HG02623 (cell line): ENCODE data around the gene MSANTD1.

Experiments used
- ATAC-seq: cut with Tn5 transposase; IDR thresholded peaks from one replicate; pipeline ENCODE4 v1.9.1; 2021; ENCODE audit warnings: moderate library complexity; ENCODE audit not compliant: unreplicated experiment

The MSANTD1 gene

DNA sequence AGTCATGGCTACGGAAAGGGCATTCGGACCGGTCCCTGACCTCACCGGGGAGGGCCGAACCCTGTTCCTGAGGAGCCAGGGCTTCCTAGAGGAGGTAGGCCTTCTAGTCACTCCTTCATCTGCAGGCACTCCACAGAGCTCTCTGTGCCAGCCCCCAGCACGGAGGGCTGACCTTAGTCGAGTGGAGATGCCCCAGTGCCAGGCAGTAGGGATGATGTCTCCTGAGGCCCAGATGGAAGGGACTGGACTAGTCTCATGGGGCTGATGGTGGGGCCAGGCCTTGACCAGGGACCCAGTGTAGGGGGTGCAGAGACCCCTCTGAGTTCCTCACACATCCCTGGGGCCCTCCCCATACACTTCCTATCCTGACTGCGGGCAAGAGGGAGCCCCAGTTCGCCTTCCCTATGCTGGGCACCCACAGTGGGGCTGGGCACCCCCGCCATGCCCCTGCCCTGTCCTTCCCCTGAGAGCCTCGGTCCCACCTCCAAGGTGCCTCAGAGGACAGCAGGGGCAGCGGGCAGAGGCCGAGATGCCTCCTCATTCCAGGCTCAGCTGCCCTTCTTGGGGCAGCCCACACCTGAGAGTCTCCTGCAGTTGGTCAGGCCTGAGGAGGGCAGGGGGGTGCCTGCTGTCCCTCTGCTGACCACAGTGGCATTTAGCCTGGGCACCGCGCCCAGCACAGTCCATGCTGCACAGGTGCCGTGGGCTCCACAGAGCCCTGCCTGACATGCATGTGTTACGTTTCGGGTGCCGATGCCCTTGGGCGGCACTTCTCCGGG, 1.4 kb upstream of the MSANTD1 start:
- no peak for ATAC-seq

DNA sequence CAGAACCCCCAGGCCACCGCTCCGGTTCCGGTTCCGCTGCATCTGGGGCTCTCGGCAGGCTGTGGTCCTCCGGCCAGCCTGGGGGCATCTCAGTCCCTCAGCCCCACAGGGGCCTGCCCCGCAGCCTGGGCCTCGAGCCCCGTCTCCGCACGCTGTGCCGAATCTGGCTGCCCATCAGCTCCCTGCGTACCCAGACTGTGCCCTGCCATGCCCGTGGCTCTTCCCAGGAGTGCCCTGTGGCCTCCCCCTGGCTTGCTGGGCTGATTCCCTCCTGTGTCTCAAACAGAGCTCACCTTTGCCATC, 830 bp upstream of the MSANTD1 start:
- ATAC-seq, result no peak

DNA sequence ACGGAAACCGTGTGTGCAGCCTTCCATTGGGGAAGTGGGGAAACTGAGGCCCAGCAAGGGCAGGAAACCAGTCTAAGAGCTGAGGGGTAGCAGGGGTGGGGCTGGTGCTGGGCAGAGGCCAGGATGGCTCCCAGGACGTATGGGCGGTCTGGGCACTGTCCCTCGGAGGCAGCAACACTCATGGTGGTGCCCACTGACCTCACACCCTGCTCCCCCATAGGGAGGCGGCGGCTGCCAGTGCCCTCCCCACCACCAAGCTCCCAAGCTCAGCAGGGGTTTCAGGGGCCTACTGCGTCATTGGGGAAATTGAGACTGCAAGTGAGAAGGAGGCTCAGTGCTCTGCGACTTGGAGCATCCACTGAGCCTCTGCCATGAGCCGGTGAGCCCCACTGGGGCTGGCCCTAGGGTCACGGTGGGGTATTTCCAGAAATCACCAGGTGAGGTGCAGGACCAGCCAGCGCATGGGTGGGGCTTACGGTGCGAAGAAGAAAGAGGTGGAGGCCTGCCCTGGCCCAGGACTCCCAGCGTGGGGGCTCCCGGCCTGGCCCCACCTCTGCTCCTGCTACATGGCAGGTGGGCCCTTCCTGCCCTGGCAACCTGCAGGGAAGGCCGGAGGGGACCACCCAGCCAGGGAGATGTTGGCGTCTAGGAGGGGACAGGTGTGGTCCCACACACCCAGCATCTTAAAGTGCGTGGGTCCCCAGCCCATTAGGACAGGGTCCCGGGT, 915 bp downstream of the MSANTD1 start:
- no peak for ATAC-seq

DNA sequence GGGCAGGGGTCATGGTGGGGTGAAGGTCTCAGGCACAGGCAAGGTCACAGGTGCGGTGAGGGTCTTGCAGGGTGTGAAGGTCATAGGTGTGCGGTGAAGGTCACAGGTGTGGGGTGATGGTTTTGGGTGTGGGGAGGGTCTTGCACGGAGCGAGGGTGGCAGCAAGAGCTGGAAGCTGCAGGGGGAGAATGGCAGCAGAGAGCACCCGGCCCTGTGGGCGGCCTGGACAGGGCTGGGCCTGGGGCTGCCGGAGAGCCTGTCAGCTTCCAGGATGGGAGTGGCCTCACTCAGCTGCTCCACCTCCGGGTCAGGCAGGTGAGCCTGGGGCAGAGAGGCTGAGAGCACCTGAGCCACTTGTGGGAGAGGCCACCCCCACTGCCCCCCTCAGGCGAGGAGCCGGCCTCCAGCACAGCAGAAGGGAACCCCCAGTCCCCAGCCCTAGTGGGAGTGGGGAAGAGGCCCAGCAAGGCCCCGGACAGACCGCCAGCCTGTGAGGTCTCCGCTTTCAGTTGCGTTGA, 1.5 kb downstream of the MSANTD1 start:
- no peak for ATAC-seq

DNA sequence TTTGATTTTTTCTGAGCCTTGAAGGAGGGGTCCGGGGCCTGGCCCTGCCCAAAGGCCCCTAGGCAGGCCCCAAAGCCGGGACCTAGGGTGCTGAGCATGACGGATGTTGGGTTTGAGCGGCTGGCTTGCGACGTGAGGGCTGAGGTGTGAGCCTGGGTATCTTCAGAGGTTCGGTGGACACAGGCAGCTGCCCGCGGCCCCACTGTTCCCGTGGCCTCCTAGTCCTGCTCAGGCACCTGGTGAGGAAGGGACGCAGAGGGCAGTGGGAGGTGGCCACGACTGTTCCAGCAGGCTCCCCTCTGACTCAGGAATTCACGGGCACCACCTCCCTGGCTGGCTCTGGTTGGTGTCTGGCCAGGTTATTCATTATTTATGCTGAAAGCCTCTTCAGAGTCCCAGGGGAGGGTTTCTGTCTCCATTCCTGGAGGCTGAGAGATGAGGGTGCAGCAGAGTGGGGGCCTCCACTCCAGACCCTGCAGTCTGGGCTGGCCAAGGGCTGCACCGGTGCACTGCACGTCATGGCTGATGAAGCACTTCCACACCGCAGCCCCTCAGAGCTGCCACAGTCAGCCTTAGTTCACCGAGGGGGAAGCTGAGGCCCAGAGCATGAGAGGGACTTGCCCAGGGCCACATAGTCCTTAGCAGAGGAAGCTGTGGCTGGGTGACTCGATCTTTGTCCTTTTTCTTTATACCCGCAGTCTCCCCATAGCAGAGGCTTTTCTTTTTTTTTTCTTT, 2.2 kb downstream of the MSANTD1 start:
- no peak for ATAC-seq

DNA sequence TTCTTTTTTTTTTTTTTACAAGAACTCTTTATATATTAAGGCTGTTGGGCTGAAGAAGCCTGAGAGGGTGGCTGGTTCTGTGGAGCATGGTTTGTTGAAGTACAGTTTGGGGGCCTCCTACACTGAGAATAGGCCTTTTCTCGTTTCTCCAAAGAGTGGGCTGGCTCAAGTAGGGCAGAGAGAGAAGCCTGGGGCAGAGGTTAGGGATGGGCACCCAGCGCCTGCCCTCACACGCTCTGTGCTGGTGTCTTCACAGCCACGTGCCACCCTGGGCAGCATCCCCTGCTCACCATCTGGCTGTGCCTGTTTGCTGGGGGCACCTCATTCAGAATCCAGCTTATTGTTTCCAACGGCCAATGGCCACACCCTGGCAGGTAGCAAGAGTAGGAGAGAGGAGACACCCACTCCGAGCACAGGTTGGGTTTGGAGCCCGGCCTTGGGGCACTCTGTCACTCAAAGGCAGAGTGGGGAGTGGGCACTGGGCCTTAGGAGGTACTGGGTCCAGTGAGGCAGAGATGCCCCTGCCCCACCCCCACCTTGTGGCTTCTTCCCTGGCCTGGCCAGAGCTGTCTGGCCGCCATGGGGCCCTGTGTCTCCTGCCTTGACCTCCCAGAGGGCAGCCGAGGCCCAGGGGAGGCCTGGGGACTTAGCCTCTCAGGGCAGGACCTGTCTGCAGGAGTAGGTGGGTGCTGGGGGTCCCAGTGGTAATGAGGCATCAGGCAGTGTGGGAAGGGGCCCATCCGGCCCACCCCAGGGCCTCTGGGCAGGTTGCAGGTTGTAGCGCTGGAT, 2.9 kb downstream of the MSANTD1 start:
- ATAC-seq, result no peak

DNA sequence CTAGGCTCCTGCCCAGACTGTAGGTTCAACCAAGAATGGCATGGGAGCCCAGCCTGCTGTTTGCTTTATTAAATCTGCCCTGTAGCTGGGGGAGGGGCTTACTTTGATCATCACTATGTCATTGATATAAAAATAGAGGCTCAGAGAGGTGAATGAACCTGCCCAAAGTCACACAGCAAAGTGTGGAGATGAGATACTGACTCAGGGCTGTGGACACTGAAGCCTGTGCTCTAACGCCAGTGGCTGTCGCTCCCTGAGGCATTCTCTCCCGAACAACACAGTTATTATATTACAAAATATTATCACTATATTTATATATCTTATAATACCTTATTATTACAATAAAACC, 3.5 kb downstream of the MSANTD1 start:
- ATAC-seq, result no peak

DNA sequence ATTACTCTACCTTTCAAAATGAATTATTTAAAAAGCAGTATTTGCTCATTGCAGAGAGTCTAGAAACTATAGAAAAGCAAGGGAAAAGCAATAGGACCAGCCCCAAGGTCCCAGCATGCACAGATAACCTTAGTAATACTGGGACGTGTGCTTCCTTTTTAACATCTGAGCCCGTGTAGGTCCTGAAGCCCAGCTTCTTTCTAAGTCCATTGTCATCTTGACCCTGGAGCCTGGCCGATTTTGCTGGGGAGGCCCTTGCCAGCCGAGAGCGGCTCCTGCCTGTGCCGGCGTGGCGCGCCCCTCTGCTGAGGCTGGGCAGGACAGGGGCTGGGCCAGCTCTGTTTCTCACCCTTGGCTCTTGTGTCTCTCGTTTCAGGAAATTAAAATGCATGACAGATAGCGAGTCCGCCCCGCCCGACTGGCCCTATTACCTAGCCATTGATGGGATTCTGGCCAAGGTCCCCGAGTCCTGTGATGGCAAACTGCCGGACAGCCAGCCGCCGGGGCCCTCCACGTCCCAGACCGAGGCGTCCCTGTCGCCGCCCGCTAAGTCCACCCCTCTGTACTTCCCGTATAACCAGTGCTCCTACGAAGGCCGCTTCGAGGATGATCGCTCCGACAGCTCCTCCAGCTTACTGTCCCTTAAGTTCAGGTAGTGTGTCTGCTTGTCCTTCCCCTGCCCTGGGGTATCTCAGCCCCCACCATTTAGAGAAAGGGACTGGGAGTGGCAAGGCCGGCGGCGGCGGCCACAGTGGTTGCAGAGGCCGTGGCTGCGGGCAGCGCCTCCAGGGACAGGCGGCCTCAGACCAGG, 4.1 kb downstream of the MSANTD1 start:
- no peak for ATAC-seq

DNA sequence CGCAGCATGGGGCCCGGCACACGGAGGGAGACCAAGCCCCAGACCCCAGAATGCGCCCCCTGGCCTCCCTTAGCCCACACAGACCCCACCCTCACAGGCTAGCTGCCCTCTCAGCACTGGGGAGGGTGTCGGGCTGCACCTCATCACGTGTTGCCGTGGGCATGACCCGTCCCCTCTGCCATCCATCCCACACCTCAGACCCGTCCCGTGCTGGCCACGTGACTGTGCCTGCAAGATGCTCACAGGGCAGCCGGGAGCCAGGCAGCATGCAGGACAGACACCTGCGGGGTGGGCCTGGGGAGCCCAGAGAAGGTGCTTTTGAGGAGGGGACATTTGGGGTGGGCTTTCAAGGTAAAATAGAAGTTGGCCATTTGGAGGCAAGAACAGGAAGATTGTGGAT, 4.8 kb downstream of the MSANTD1 start:
- ATAC-seq, result no peak

DNA sequence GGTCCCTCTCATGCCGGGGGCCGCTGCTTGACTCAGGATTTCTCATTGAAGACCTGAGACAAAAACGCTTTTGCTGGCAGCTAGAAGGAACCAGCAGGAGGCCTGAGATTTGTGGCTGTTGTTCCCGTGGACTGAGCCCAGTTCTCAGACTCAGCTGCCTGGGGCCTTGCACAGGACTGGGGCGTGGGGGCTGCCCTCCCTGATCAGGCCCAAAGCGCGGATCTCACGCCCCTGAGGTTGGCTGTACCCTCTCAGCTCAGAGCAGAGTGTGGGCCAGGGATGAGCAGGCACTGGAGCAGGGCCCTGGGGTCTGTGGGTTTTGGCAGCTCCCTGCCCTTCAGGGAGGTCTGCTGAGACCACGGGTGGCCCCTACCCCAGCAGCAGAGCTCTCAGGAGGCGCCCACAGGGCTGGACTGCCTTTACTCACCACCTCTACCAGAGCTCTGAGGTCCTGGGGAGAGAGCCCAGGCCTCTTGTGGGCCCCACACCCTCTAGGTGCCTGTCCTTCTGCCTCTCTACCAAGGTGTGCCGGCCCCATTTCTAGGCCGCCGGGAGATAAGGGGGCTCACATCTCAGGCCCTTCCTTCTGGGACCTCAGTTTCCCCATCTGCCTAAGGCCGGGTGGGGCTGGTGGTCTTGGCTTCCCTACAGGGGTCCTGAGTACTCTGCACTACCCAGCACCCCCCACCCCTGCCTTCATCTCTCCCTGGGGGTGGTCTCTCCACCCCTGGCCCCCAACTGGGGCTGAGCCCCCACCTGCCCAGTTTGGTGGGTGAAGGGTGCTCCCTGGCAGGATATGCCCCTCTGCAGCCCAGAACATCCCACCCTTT, 5.6 kb downstream of the MSANTD1 start:
- ATAC-seq, result no peak

DNA sequence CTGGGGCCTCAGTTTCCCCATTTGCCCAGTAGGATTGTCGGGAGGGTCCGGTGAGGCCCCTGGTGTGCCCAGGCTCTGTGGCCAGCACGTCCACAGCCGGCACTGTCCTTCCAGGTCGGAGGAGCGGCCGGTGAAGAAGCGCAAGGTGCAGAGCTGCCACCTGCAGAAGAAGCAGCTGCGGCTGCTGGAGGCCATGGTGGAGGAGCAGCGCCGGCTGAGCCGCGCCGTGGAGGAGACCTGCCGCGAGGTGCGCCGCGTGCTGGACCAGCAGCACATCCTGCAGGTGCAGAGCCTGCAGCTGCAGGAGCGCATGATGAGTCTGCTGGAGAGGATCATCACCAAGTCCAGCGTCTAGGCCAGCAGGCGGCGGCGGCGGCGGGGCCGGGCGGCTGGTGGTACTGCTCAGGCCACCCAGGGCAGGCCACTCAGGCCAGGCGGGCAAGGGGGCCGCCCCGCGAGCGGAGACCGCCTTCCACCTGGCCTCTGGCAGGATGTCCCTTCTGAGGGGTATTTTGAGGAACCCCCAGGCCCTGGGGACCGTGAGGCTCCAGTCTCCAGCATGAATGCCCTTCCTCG, 6.7 kb downstream of the MSANTD1 start:
- no peak for ATAC-seq

DNA sequence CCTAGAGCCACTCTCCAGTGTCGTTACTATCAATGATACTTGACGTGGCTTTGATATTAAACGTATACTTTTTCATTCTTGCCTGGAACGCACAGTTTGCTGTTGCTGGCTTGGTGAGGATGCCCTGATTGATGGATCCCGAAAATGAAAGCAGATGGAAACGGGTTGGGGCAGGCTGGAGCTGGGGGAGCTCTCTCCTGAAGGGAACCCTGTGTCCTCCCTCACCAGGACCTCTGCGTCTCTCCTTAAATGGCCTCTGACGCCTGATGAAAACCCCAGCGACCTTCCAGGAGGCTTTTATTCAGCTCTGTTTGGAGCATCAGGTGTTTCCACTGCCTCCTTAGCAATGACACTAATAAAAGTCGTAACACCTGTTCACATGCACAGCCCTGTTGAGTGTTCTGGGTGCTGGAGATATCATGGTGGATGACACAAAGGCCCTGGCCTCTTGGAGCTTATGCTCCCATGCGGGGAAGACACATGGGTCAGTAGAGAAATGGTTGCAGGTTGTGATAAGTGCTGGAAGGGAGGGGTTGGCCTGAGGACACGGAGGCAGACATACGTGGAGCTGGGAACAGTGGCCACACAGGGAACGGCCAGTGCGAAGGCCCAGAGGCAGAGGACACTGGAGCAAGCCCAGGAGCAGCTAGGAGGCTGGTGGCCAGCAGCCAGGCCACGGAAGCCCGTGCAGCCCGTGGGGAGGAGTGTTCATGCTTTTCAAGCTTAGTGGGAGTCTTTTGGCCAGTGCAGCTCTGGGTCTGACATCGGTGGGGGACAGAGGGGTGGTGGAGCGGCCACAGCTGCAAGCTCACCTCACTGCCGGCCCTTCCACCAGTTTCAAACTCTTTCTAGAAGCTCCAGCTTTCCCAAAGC, 7.5 kb downstream of the MSANTD1 start:
- no peak for ATAC-seq

DNA sequence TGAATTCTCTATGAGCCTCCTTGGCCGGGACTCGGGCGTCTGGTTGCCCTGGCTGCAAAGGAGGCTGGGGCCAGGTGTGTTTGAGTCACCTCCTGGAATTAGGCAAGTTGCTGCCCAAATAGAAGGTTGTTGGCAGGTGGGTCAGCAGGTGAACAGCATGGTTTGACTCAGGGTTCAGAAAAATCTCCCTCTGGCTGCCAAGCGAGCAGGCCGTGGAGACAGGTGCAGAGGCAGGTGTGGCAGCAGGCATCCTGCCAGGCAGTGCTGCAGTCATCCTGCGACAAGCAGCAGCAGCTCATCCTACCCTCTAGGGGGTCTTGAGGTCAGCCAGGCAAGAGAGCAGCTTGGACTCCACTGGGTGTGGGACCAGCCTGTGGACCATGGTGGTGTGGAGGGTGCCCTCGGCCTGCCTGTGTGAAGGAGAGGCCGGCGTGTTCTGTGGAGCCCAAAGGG, 8.2 kb downstream of the MSANTD1 start:
- no peak for ATAC-seq

DNA sequence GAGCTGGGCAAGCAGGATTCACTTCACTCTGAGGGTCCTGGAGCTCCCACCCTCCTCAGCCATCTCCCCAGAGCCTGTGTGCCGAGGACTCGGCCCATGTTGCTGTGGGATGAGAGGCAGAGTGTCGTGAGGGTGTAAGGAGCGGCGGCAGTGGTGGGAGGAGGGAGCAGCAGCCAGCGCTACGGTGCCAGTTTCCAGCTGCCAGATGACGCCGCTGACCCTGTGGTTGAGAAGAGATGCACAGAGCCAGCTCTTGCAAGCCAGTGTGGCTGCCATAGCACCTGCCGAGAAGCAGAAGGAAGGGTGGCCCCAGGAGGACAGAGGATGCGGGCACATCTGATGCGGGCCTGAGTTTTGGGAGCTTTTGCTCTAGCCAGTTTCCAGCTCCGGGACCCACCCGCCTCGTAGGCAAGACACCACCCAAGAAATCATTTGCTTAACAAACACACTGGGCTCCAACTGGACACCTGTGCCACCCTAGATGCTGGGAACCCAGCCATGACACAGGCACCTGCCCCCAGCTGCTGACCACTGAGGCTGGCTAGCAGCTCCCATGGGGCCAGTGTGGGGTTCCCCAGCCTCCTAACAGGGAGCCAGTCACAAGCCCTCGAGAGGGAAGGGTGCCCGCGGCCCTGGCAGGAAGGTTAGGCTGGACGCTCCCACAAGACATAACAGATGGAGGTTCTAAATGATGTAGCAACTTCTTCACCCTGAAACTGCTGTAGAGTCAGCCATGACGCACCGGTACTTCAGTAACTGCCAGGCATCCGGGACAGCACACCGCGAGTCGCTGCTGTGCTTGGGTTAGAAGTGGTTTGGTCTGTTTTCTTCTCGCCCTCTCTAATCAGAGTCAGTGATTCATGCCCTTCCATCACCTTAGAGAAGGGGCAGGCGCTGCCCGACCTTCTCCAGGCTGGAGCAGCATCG, 8.9 kb downstream of the MSANTD1 start:
- no peak for ATAC-seq

DNA sequence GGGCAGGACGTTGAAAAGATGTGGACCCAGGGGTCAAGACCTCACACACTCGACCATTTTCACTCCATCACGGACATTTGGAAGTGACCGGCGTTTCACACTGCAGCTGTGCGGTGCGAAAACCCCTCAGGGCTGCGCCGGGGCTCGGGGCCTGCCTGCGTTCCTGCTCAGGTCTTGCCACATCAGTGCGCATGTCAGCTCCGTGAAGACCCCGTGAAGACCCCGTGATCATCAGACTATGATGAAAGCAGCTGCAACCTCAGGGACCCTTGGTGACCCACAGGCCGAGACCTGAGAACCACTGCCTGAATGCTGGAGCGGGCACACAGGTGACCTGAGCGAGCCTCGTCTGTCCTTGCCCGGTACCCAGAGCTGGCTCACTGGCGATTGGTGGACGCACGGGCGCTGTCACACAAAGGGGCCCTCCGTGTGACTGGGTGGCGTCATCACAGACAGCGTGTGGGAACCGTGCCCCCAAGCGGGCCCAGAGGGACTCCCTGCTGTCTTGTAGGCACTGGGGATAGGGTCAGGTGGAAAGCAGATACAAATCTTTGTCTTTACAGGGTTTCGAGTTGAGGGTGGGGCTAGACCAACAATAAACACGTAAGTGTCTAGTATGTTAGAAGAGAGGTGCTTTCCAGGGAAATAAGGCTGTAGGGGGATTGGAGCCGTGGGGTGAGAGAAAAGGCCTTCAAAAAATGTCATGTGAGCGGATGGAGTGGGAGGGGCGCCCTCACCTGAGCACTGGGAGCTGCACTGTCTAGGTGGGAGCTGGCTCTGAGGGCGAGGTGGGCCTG, 12.7 kb downstream of the MSANTD1 start:
- no peak for ATAC-seq
